Neural cell (in vitro differentiated cells): ENCODE results near the gene SLC34A1. TPM values are rescaled to one million over a fixed set of nuclear protein-coding genes. Genes with fewer than 3 reads are reported as not detected.

Experiments
- H2AFZ ChIP-seq: fragments of 200-600, 300-800 bp; sonication (generic), shearing (Covaris generic); 2 replicates; pipeline ENCODE4 v1.6.0; 2014; ENCODE audit warnings: low read depth, mild to moderate bottlenecking, antibody characterized with exemption, low read length, moderate library complexity
- H3F3A ChIP-seq: fragments of 200-600 bp; shearing (Covaris generic); 2 replicates; pipeline ENCODE4 v1.6.1; 2016; ENCODE audit warnings: mild to moderate bottlenecking, moderate library complexity, mixed read lengths, antibody characterized with exemption, low read length; ENCODE audit not compliant: insufficient read depth, poor library complexity, severe bottlenecking
- H3K27ac ChIP-seq: fragments of 200-600, 300-800 bp; sonication (generic), shearing (Covaris generic); 2 replicates; pipeline ENCODE4 v1.5.1; 2014; ENCODE audit warnings: mild to moderate bottlenecking, low read length, moderate library complexity
- H3K27me3 ChIP-seq: fragments of 300-800, 200-600 bp; sonication (generic), shearing (Covaris generic); 2 replicates; pipeline ENCODE4 v1.6.0; 2014; ENCODE audit warnings: mild to moderate bottlenecking, low read depth, low read length, moderate library complexity; ENCODE audit not compliant: insufficient read depth
- H3K36me3 ChIP-seq: fragments of 300-800, 200-600 bp; sonication (generic), shearing (Covaris generic); 2 replicates; pipeline ENCODE4 v1.5.1; 2014; ENCODE audit warnings: mild to moderate bottlenecking, antibody characterized with exemption, low read length, moderate library complexity; ENCODE audit not compliant: insufficient read depth
- H3K4me2 ChIP-seq: fragments of 300-800, 200-600 bp; sonication (generic), shearing (Covaris generic); 2 replicates; pipeline ENCODE4 v1.6.0; 2014; ENCODE audit warnings: mild to moderate bottlenecking, low read length
- H3K4me3 ChIP-seq: fragments of 300-800, 200-600 bp; sonication (generic), shearing (Covaris generic); 2 replicates; pipeline ENCODE4 v1.5.1; 2014; ENCODE audit warnings: mild to moderate bottlenecking, low read length, moderate library complexity
- H3K79me2 ChIP-seq: fragments of 200-600 bp; shearing (Covaris generic); replicated peaks from 2 replicates; pipeline ENCODE4 v1.6.0; 2014; ENCODE audit warnings: mild to moderate bottlenecking, low read length, moderate library complexity; ENCODE audit not compliant: insufficient read depth
- H3K9ac ChIP-seq: fragments of 300-800, 200-600 bp; sonication (generic), shearing (Covaris generic); 2 replicates; pipeline ENCODE4 v1.6.1; 2016; ENCODE audit warnings: mild to moderate bottlenecking, low read length, mixed read lengths
- H3K9me2 ChIP-seq: fragments of 200-600 bp; shearing (Covaris generic); 2 replicates; pipeline ENCODE4 v1.6.1; 2016; ENCODE audit warnings: mild to moderate bottlenecking, low read length, mixed read lengths; ENCODE audit not compliant: insufficient read depth
- H3K9me3 ChIP-seq: fragments of 200-600, 300-800 bp; sonication (generic), shearing (Covaris generic); 2 replicates; pipeline ENCODE4 v1.6.1; 2016; ENCODE audit warnings: mild to moderate bottlenecking, mixed run types, low read length, moderate library complexity, mixed read lengths
- H4K20me1 ChIP-seq: fragments of 200-600 bp; shearing (Covaris generic); 2 replicates; pipeline ENCODE4 v1.6.1; 2016; ENCODE audit warnings: mild to moderate bottlenecking, mixed run types; ENCODE audit not compliant: insufficient read depth
- CTCF ChIP-seq: fragments of 450-650 bp; IDR thresholded peaks from 2 replicates; pipeline ENCODE4 v1.5.1; 2014; ENCODE audit warnings: antibody characterized with exemption, mild to moderate bottlenecking, moderate library complexity; ENCODE audit not compliant: poor library complexity, severe bottlenecking
- EP300 ChIP-seq: fragments of 450-650 bp; conservative IDR thresholded peaks from 2 replicates; pipeline ENCODE4 v1.6.1; 2014; ENCODE audit warnings: antibody characterized with exemption, mild to moderate bottlenecking, moderate library complexity; ENCODE audit not compliant: poor library complexity, severe bottlenecking
- EZH2 ChIP-seq: fragments of 200-600, 300-800 bp; shearing (Covaris generic), sonication (generic); IDR thresholded peaks from 2 replicates; pipeline ENCODE4 v1.6.1; 2014; ENCODE audit warnings: antibody characterized with exemption, low read length, borderline replicate concordance, mild to moderate bottlenecking; ENCODE audit not compliant: insufficient read depth, poor library complexity, severe bottlenecking
- MXI1 ChIP-seq: fragments of 450-650 bp; conservative IDR thresholded peaks from 2 replicates; pipeline ENCODE4 v1.6.1; 2014; ENCODE audit warnings: antibody characterized with exemption, mild to moderate bottlenecking; ENCODE audit not compliant: poor library complexity, severe bottlenecking
- POLR2AphosphoS5 ChIP-seq: IDR thresholded peaks from 2 replicates; pipeline ENCODE4 v1.6.1; 2012
- RAD21 ChIP-seq: fragments of 450-650 bp; conservative IDR thresholded peaks from 2 replicates; pipeline ENCODE4 v1.6.1; 2014; ENCODE audit warnings: antibody characterized with exemption, mild to moderate bottlenecking, moderate library complexity
- SMC3 ChIP-seq: fragments of 450-650 bp; conservative IDR thresholded peaks from 2 replicates; pipeline ENCODE4 v1.6.1; 2014; ENCODE audit warnings: antibody characterized with exemption, mild to moderate bottlenecking, moderate library complexity; ENCODE audit not compliant: poor library complexity
- TAF1 ChIP-seq: IDR thresholded peaks from 2 replicates; pipeline ENCODE4 v1.6.1; 2012; ENCODE audit warnings: low read depth
- polyA plus RNA-seq: library from polyadenylated mRNA; depleted of rRNA; stranded (reverse); fragments of >200 nt; gene quantifications from 2 replicates; pipeline ENCODE4 v1.2.3, GENCODE V29; 2014
- TF ChIP-seq, protein P1 (sequence below): IDR thresholded peaks from 2 replicates; pipeline ENCODE4 v1.6.1; 2012; ENCODE audit warnings: borderline replicate concordance

SLC34A1 gene
- polyA plus RNA-seq, 1 donor from 2014 or later: not detected

- Histone ChIP-seq H3K4me3 (no peak overlapping the region), H3K9ac (no peak overlapping the region), H2AFZ (no peak overlapping the region), H3K27ac (no peak overlapping the region), H3K36me3 (no peaks in the 10 kb centered on the region), H4K20me1 (no peaks in the 10 kb centered on the region), H3K4me2 (no peak overlapping the region), H3K9me3 (no peaks in the 10 kb centered on the region), H3K9me2 (no peaks in the 10 kb centered on the region), H3K79me2 (peaks cover 4% of the 10 kb centered on the region), H3K27me3 (no peaks in the 10 kb centered on the region), H3F3A (no peaks in the 10 kb centered on the region)
- TF ChIP-seq EP300 (no peak), POLR2AphosphoS5 (no peak), MXI1 (no peak), TAF1 (no peak), CTCF (no peak), SMC3 (no peak), RAD21 (no peak), EZH2 (no peak)
- TF ChIP-seq, protein P1, sequence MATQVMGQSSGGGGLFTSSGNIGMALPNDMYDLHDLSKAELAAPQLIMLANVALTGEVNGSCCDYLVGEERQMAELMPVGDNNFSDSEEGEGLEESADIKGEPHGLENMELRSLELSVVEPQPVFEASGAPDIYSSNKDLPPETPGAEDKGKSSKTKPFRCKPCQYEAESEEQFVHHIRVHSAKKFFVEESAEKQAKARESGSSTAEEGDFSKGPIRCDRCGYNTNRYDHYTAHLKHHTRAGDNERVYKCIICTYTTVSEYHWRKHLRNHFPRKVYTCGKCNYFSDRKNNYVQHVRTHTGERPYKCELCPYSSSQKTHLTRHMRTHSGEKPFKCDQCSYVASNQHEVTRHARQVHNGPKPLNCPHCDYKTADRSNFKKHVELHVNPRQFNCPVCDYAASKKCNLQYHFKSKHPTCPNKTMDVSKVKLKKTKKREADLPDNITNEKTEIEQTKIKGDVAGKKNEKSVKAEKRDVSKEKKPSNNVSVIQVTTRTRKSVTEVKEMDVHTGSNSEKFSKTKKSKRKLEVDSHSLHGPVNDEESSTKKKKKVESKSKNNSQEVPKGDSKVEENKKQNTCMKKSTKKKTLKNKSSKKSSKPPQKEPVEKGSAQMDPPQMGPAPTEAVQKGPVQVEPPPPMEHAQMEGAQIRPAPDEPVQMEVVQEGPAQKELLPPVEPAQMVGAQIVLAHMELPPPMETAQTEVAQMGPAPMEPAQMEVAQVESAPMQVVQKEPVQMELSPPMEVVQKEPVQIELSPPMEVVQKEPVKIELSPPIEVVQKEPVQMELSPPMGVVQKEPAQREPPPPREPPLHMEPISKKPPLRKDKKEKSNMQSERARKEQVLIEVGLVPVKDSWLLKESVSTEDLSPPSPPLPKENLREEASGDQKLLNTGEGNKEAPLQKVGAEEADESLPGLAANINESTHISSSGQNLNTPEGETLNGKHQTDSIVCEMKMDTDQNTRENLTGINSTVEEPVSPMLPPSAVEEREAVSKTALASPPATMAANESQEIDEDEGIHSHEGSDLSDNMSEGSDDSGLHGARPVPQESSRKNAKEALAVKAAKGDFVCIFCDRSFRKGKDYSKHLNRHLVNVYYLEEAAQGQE: no peak
These were observed 48.6 kb upstream of the SLC34A1 start for GRCh38 chr5:177335701-177336065.

DNA sequence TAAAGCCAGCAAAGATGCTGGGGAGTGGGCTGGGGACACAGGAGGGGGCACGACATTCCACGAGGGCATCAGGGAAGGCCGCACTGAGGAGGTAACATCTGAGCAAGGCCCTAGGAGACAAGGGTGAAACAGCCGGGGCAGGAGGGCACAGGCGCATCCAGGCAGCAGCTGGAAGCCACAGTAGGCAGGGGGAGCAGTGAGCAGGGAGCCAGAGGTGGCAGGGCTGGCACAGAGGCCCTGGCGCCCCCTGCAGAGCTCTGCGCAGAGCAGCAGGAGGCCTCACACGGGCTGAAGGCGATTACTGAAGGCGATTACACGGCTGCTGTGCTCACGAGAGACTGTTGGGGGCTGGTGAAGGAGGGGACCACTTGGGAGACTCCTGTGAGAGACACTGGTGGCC, 48.1 kb upstream of the SLC34A1 start:
- TF ChIP-seq CTCF (no peak), EZH2 (no peak), MXI1 (no peak), TAF1 (no peak), SMC3 (no peak), RAD21 (no peak)
- TF ChIP-seq, protein P1: no peak
- H3K79me2 ChIP-seq: peaks cover 4% of the 10 kb centered on the region
- no peaks in the 10 kb centered on the region for H3K27me3 ChIP-seq
- no peak overlapping the region for H3K27ac ChIP-seq
- no peaks in the 10 kb centered on the region for H3K9me3 ChIP-seq
- H2AFZ ChIP-seq: no peak overlapping the region
- no peak overlapping the region for H3K9ac ChIP-seq
- H3K9me2 ChIP-seq: no peaks in the 10 kb centered on the region
- H3K4me2 ChIP-seq: no peak overlapping the region
- H3K36me3 ChIP-seq: no peaks in the 10 kb centered on the region
- H3K4me3 ChIP-seq: no peak overlapping the region
- no peaks in the 10 kb centered on the region for H3F3A ChIP-seq
- no peaks in the 10 kb centered on the region for H4K20me1 ChIP-seq
